Endodermal cell (in vitro differentiated cells): ENCODE data around the gene ADAMTS4. TPM values are rescaled to one million over a fixed set of nuclear protein-coding genes. Genes with fewer than 3 reads are reported as not detected.

Source experiments
- DNase-seq: peaks from one replicate; pipeline ENCODE4 v3.0.0-alpha.2; 2017
- H3K27ac ChIP-seq: 2 replicates; pipeline ENCODE4 v1.5.1; 2013; ENCODE audit warnings: mild to moderate bottlenecking, low read depth, low read length, moderate library complexity
- H3K27me3 ChIP-seq: 2 replicates; pipeline ENCODE4 v1.6.1; 2013; ENCODE audit warnings: mild to moderate bottlenecking, low read length, moderate library complexity; ENCODE audit not compliant: insufficient read depth, control insufficient read depth, poor library complexity, severe bottlenecking
- H3K36me3 ChIP-seq: 2 replicates; pipeline ENCODE4 v1.7.0; 2013; ENCODE audit warnings: mild to moderate bottlenecking, low read length, moderate library complexity; ENCODE audit not compliant: control insufficient read depth, insufficient read depth
- H3K4me1 ChIP-seq: one replicate; pipeline ENCODE4 v1.7.0; 2013; ENCODE audit warnings: low read length; ENCODE audit not compliant: control insufficient read depth, insufficient read depth
- H3K4me3 ChIP-seq: 2 replicates; pipeline ENCODE4 v1.5.1; 2013; ENCODE audit warnings: mild to moderate bottlenecking, low read length, moderate library complexity
- H3K9ac ChIP-seq: 2 replicates; pipeline ENCODE4 v1.6.1; 2013; ENCODE audit warnings: mild to moderate bottlenecking, low read length, moderate library complexity; ENCODE audit not compliant: poor library complexity, severe bottlenecking; ENCODE audit errors: extremely low read depth
- H3K9me3 ChIP-seq: 2 replicates; pipeline ENCODE4 v1.6.1; 2013; ENCODE audit warnings: mild to moderate bottlenecking, low read length, moderate library complexity; ENCODE audit not compliant: control insufficient read depth
- H3K27ac Mint-ChIP-seq: 2 replicates; pipeline ENCODE4 v1.8.0; 2020; ENCODE audit warnings: mixed read lengths
- H3K27me3 Mint-ChIP-seq: 2 replicates; pipeline ENCODE4 v1.8.0; 2021; ENCODE audit warnings: mild to moderate bottlenecking, mixed read lengths; ENCODE audit not compliant: insufficient read depth
- H3K36me3 Mint-ChIP-seq: 2 replicates; pipeline ENCODE4 v1.8.0; 2020; ENCODE audit warnings: low read depth, mixed read lengths
- H3K4me1 Mint-ChIP-seq: 2 replicates; pipeline ENCODE4 v1.8.0; 2020; ENCODE audit warnings: mixed read lengths
- H3K4me3 Mint-ChIP-seq: 2 replicates; pipeline ENCODE4 v1.8.0; 2020; ENCODE audit warnings: mild to moderate bottlenecking, moderate library complexity, mixed read lengths
- H3K9me3 Mint-ChIP-seq: 2 replicates; pipeline ENCODE4 v1.8.0; 2020; ENCODE audit warnings: mild to moderate bottlenecking, mixed read lengths
- WGBS, 2 experiments: methylation state at CpG; one replicate each; pipeline versions ENCODE4 v1.1.5 to v1.1.7; 2013; ENCODE audit warnings: missing lambda C conversion rate in 2 of 2, mixed read lengths in 1 of 2; ENCODE audit not compliant: insufficient coverage in 1 of 2, insufficient read length in 1 of 2; 5-methylcytosine and 5-hydroxymethylcytosine counted together
- total RNA-seq, 2 donors: library from RNA; stranded (reverse); fragmentation: NEBNext Ultra II Directional in 1 of 2; extraction: Animal tissue kit (Norgen Biotek cat#: 25700) in 1 of 2; gene quantifications; 2 replicates in 1 of 2; 3 replicates in 1 of 2; pipeline ENCODE4 v1.2.1, GENCODE V29; 2021
- TF ChIP-seq, protein P1 (sequence below): fragments of 200-600 bp; sonication (generic); conservative IDR thresholded peaks from 2 replicates; pipeline ENCODE4 v1.5.0; 2021; ENCODE audit warnings: antibody characterized with exemption, mild to moderate bottlenecking

Gene ADAMTS4
- total RNA-seq, 2 donors from 2014 or later = 4.4 to 9.6 TPM

DNA sequence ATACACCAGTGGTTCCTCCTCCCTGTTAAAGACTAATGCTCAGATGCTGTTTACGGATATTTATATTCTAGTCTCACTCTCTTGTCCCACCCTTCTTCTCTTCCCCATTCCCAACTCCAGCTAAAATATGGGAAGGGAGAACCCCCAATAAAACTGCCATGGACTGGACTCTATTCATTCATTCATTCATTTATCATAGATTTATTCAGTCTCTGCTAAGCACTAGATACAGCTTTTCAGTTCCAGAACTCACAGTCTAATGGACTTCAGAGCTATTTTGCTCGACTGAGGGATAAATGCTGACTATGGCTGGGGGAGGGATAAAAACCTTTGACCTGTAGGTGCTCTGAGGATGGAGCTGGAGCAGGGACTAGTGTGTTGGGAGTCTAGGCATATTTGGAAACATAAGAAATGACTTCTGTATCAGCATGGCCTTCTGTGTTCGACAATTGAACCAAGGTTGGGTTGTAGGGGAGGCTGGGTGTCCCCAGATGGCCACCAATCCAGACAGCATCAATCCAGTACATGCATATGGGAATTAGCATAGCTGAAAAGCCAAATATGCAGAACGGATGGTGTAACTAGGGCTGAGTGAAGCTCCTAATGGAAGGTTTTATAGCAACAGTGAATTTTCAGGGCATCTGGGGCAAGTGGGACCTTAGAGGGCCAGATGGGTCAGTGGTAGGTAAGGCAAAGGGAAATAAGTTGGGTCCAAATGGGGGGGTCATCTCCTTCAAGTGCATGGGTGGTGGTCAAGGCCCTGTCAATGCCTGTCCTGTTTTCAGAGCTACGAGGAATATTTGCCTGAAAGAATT, 20.4 kb upstream of the ADAMTS4 start:
- Mint-ChIP-seq H3K27ac (no peak overlapping the region), H3K36me3 (peaks cover 20% of the 10 kb centered on the region), H3K9me3 (no peaks in the 10 kb centered on the region), H3K27me3 (no peaks in the 10 kb centered on the region), H3K4me3 (no peak overlapping the region), H3K4me1 (peaks cover 60% of the 10 kb centered on the region)
- WGBS, 2 experiments = 94 to 95% methylated on average over 4 to 5 of the region's 5 CpGs
- Histone ChIP-seq H3K27ac (no peak overlapping the region), H3K4me3 (no peak overlapping the region), H3K9me3 (no peaks in the 10 kb centered on the region), H3K9ac (no peak overlapping the region), H3K36me3 (peaks cover 7% of the 10 kb centered on the region), H3K27me3 (no peaks in the 10 kb centered on the region), H3K4me1 (peaks cover 8% of the 10 kb centered on the region)
- TF ChIP-seq, protein P1, sequence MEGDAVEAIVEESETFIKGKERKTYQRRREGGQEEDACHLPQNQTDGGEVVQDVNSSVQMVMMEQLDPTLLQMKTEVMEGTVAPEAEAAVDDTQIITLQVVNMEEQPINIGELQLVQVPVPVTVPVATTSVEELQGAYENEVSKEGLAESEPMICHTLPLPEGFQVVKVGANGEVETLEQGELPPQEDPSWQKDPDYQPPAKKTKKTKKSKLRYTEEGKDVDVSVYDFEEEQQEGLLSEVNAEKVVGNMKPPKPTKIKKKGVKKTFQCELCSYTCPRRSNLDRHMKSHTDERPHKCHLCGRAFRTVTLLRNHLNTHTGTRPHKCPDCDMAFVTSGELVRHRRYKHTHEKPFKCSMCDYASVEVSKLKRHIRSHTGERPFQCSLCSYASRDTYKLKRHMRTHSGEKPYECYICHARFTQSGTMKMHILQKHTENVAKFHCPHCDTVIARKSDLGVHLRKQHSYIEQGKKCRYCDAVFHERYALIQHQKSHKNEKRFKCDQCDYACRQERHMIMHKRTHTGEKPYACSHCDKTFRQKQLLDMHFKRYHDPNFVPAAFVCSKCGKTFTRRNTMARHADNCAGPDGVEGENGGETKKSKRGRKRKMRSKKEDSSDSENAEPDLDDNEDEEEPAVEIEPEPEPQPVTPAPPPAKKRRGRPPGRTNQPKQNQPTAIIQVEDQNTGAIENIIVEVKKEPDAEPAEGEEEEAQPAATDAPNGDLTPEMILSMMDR = no peak
- no peak for DNase-seq

- peaks cover 5% of the 10 kb centered on the region for H3K4me1 ChIP-seq
- Mint-ChIP-seq H3K27ac (peak overlapping the region; percentile 66), H3K4me1 (peaks cover 53% of the 10 kb centered on the region), H3K4me3 (no peak overlapping the region), H3K27me3 (no peaks in the 10 kb centered on the region), H3K36me3 (peaks cover 28% of the 10 kb centered on the region), H3K9me3 (no peaks in the 10 kb centered on the region)
- peaks cover 15% of the 10 kb centered on the region for H3K36me3 ChIP-seq
- no peak overlapping the region for H3K9ac ChIP-seq
- TF ChIP-seq, protein P1 = no peak
- H3K9me3 ChIP-seq = no peaks in the 10 kb centered on the region
- no peaks in the 10 kb centered on the region for H3K27me3 ChIP-seq
- no peak overlapping the region for H3K4me3 ChIP-seq
- WGBS, 2 experiments = 79 to 100% methylated on average over 1 to 8 of the region's 8 CpGs
- no peak overlapping the region for H3K27ac ChIP-seq
- DNase-seq = no peak
These were observed 19.6 kb upstream of the ADAMTS4 start for GRCh38 chr1:161218301-161219077.

- no peaks in the 10 kb centered on the region for H3K9me3 Mint-ChIP-seq
- Histone ChIP-seq H3K9me3 (no peaks in the 10 kb centered on the region), H3K27me3 (no peaks in the 10 kb centered on the region), H3K36me3 (peaks cover 22% of the 10 kb centered on the region), H3K9ac (no peak overlapping the region), H3K4me3 (no peak overlapping the region), H3K4me1 (no peaks in the 10 kb centered on the region), H3K27ac (no peak overlapping the region)
- H3K36me3 Mint-ChIP-seq = peaks cover 35% of the 10 kb centered on the region
- H3K4me1 Mint-ChIP-seq = peaks cover 50% of the 10 kb centered on the region
- peak overlapping the region; percentile 66 for H3K27ac Mint-ChIP-seq
- H3K27me3 Mint-ChIP-seq = no peaks in the 10 kb centered on the region
- no peak overlapping the region for H3K4me3 Mint-ChIP-seq
- TF ChIP-seq, protein P1 = no peak
- WGBS, 2 experiments = 89% methylated on average over 6 of the region's 6 CpGs; no CpG with 5 or more reads in 1 of the 2 experiments
- DNase-seq = no peak
These were observed 19.0 kb upstream of the ADAMTS4 start for GRCh38 chr1:161217831-161218230.
